HT1080 (cell line): ENCODE results near the gene GSG1L. TPM values are rescaled to one million over a fixed set of nuclear protein-coding genes. Genes with fewer than 3 reads are reported as not detected.
"Not testable (repeated sequence)": the region's sequence is repeated elsewhere in the genome, so short reads cannot be mapped to it uniquely, and the experiment has no call there.

Experiments
- DNase-seq: peaks from one replicate; pipeline ENCODE4 v3.0.0-alpha.2; 2015; ENCODE audit warnings: low read depth
- total RNA-seq: library from RNA; depleted of rRNA; stranded (reverse); fragments of >200 nt; shearing (Covaris generic); gene quantifications from 2 replicates; pipeline ENCODE4 v1.2.3, GENCODE V29; 2014

GSG1L gene
- total RNA-seq, 1 experiment from 2014 or later: not detected

GRCh38 chr16:27761816-27762215, 301.7 kb downstream of the GSG1L start:
- DNase-seq: no peak

DNA sequence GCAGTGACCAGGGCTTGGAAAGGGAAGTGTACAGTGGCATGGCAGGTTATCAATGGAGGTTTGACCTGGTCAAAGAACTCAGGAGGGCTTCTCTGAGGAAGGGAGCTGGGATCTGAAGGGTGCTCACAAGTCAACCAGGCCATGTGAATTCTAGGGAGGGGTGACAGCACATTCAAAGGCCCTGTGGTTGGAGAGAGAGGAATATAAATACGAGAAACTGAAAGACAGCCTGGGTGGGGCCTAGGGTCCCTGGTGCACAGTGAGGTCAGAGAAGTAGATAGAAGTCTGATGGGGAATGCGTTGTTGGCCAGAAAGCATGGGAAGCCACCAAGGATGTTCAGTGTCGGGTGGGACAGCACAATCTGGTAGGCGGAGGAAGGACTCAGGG, 302.7 kb downstream of the GSG1L start:
- DNase-seq: no peak

- no peak for DNase-seq
Measured at GRCh38 chr16:27759967-27760788, 303.3 kb downstream of the GSG1L start.

DNA sequence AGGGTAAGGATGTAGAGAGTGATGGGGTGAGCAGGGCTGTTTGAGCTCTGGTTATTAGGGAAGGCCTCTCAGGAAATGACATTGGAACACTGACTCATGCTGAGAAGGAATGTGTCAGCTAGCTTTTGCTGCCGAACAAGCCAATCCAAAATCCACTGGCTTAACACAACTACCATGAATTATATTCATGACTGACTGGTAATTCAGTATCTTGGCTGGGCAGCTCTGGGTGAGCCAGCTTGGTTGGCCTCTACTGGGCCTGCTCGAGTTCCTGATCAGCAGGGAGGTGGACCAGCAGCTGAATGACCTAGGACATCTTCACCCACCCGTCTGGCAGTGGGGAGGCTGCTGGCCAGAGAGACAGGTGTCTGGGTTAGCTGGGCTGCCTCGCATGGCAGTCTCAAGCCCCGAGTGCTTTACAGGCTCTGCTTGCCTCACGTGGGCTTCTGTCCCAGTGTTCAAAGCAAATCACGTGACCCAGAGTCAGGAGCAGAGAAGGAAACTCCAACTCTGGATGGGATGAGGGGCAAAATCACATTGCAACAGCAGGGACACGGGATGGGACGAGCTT, 304.1 kb downstream of the GSG1L start:
- DNase-seq: peak; percentile 88

GRCh38 chr16:27758544-27758943, 305.0 kb downstream of the GSG1L start:
- DNase-seq: no peak

GRCh38 chr16:27756206-27756970, 307.1 kb downstream of the GSG1L start:
- DNase-seq: no peak

DNA sequence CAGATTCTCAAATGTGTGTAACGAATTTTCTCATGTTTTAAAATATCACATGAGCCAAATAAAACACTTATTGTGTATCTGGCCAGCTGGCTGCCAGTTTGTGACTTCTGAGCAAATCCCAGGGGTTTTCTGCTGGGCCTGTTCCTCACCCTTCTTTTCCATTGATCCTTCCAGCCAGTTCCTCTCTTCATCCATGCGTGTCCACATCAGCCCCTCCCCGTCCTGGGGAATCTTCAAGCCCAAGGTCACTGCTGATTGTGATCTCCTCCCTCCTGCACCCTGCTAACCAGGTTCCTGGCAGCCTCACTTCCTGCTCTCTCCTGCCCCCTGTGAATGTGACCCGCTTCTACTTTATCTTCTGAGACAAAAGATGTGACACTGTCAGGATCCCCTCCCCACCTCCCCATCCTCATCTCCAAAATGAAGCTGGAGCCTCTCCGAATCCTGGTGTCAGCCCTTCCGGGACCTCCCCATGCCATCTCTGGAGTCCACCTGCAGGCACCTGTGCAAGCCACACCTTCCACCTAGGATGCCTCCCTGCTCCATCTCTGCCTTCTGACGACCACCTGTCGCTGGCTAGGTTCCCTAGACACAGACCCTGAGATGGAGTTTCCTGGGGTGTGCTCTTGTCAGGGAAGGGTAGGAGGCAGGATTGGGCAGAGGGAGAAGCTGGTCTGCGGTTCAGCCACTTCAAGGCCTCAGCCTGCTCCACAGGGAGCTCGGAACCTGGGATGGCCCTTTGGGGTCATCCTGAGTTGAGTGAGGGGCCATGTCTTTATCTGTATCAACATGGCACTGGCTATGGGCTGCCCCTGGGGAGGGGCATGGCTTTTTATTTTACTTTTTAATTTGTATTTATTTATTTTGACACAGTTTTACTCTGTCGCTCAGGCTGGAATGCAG, 308.5 kb downstream of the GSG1L start:
- DNase-seq: no peak

DNA sequence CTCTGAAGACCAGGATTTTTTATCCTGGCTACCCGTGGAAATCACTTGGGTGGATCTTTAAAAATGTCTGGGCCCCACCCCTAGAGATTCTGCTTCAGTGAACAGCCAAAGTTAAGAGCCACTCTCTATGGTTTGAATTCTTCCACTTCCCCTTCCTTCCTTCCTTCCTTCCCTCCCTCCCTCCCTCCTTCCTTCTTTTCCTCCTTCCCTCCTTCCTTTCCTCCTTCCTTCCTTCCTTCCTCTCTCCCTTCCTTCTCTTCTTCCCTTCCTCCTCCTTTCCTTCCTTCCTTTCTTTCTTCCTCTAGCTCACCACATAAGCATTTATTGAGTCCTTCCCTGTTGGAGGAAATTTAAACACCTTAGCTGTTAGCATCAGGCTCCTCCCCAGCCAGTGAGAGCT, 310.0 kb downstream of the GSG1L start:
- DNase-seq: no peak

DNA sequence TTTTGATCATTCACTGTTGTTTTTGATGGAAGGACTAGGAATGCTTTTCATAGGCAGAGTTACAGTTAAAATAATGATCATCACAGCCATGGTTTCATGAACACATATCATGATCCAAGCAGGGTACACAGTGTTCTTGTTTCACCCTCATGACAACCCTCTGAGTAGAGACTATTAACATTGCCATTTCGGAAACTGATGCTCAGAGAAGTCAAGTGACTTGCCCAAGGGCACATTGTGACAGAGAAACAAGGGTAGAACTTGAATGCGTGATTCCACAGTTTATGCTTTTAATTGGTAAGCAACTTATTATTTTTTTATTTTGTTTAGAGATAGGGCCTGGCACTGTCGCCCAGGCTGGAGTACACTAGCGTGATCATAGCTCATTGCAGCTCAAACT, 311.3 kb downstream of the GSG1L start:
- DNase-seq: no peak

GRCh38 chr16:27751676-27752075, 311.8 kb downstream of the GSG1L start:
- no peak for DNase-seq

GRCh38 chr16:27751233-27751632, 312.3 kb downstream of the GSG1L start:
- no peak for DNase-seq

DNA sequence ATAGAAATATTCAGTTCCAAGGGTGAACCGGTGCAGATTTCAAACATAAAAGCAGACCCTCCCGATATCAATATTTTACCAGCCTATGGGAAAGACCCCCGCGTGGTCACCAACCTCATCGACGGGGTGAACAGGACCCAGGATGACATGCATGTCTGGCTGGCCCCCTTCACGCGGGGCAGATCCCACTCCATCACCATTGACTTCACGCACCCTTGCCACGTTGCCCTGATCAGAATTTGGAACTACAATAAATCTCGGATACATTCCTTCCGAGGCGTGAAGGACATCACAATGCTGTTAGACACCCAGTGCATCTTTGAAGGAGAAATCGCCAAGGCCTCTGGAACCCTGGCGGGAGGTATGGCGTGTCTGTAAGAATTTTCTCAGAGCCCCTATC, 313.6 kb downstream of the GSG1L start:
- DNase-seq: no peak

DNA sequence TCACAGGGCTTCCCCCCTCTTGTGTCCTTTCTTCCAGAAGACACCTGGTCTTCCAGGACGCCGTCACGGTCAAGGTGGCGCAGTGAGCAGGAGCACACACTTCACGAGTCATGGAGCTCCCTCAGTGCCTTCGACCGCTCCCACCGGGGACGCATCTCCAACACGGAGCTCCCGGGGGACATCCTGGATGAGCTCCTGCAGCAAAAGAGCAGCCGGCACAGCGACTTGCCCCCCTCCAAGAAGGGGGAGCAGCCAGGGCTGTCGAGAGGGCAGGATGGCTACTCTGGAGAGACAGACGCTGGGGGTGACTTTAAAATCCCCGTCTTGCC, 314.0 kb downstream of the GSG1L start:
- DNase-seq: no peak

DNA sequence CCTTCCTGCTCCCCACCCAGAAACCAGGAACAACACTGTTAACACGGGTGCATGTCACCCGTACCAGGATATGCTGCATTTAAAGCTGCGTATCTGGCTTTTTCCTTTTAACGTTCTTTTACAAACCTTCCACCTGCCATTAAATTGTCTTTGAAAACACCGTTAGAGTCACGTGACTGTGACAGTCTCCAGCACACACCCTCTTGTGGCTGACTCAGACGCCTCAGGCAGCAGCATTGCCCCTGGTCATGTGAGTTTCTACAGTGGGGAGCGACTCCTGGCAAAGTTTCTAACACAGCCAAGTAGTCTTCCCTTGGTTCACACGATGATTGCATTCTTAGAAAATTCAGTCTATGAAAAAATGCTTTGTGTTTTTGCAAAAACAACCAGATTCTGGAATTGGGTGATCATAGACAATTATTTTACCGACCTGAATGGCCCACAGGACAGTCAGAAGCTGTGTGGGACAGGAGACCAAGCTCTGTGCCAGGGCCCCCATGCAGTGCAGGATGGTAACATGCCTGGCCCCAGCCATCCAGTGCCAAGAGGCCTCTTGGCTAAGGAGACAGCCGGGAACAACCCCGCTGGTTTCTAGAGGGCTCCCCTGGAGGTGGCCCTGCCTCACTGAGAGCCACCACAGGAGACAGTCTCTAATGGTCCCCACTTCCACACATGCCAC, 314.5 kb downstream of the GSG1L start:
- DNase-seq: peak; percentile 77

DNA sequence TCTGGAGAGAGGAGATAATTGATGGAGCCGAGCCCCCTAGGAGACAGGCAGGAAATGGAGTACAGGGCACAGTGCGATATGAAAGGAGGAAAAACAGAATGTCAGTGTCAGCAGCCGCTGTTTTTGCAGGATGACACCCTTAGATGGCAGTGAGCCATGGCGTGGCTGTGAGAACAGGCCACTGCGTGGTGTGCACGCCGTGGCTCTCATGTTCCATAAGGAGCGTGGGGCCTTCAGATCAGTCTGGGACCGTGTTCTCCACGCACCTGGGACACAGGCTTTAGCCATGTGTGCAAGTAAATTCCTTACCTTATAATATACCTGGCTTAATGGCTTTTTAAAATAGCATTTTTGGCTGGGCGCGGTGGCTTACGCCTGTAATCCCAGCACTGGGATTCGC, 315.6 kb downstream of the GSG1L start:
- no peak for DNase-seq

DNA sequence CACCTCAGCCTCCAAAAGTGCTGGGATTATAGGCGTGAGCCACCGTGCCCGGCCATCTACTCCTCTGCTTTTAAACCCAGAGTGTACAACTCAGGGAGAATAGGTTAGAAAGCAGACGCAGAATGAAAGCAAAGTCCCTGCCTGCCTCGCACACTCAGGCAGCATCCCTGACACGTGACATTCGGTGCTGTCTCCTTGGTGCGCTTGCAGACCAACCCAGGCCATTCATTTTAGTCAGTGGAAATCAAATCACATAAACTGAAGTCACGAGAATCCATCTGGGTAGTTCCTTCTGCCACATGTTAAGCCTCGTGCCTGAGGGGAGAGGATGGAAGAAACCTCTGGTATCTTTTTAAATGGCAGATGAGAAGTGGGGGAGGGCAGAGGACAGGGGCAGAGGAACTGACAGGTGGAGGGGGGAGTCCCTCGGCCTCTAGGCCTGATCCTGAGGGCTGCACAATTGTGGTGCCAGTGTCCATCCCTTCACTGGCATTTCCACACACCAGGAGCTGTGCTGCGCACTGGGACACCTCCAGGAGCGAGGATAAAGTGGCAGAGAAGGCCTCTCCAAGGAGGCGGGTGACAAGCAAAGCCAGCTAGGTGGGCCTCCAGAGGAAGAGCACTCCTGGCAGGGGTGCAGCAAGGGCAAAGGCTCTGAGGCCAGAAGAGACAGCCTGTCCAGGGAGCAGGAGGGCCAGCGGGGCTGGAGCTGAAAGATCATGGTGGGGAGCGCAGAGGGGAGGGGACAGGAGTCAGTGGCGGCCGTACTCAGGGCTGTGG, 317.2 kb downstream of the GSG1L start:
- DNase-seq: no peak

DNA sequence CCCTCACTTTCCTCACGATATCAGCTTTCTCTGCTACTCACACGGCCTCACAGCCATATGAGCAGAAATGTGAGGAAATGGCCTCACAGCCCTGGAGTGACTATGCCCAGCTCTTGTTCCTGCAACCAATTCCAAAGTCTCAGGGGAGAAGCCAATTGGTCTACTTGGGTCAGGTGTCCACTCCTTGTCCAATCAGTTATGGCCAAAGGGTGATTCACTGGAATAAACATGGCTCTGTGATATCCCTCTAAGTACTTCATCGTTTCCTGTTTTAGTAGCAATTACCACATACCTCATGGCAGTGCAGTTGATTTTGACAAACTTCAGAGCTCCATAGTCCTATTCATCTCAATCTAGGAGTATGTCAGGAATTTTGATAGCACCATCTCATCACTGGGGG, 318.2 kb downstream of the GSG1L start:
- DNase-seq: peak; percentile 63

GRCh38 chr16:27743963-27744362, 319.6 kb downstream of the GSG1L start:
- DNase-seq: no peak

DNA sequence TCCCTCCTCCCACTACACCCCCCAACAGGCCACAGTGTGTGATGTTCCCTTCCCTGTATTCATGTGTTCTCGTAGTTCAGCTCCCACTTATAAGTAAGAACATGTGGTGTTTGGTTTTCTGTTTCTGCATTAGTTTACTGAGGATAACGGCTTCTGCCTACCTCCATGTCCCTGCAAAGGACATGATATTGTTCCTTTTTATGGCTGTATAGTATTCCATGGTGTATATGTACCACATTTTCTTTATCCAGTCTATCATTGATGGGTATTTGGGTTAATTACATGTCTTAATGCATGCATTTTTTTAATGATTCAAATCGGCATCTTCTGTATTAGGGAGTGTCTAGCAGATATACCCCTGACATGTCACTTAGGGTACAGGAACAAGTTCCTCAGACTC, 320.5 kb downstream of the GSG1L start:
- not testable (repeated sequence) for DNase-seq

GRCh38 chr16:27742333-27742732, 321.2 kb downstream of the GSG1L start:
- DNase-seq: no peak
